CD4-positive, alpha-beta T cell treated with Interleukin-12 subunit alpha and Interleukin-12 subunit beta, for 1 hour (primary cell): ENCODE measurements around the gene ZNF160.
"Not testable (repeated sequence)": the region's sequence is repeated elsewhere in the genome, so short reads cannot be mapped to it uniquely, and the experiment has no call there.

ENCODE experiments used
- DNase-seq: peaks from one replicate; pipeline ENCODE4 v3.0.0-alpha.2; 2020

The ZNF160 gene

DNA sequence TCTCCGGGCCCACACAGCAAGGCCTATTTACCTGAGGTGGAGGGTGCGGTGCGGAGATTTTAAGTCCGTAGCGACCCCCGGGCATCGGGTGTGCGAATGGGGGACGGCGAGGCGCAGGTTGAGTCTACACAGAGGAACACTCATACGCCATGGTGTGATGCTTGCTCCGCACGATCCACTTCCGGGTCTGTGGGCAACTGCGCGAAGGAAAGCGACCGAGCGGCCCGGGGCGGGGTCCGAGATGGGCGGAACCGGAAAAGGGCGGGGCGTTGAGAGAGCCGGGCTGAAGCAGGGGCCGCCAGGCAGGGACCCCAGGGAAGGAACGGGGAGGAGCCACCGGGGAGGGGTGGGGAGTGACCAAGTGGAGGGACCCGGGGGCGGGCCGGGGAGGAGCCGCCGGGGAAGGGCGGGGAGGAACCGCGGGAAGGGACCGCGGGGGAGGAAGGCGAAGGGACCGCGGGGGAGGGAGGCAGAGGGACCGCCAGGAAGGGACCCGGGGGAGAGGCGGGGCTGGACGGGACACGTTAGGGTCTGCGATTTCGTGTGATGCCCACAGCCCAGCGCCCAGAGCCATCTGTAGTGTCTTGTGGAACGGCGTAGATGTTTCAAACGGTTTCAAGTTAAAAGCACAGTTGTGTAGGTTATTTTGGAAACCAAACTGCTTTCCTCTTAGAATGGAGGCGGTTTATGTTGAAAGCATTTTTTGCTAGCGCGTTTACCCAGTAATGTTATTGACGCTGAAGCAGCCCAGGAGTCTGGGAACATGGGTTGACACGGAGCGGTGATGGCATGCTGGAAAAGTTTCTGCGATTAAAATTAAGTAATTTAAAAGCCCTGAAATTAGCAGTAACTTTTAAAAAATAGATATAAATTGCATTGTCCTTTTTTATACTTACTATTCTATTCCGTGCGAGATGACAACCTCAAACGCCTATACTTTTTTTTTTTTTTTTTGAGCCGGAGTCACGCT is at the start of gene ZNF160:
Gene ZNF160, minus strand, starts transcription at position 189 of the 970 bp plus-strand sequence. CDS start 17,146 bp downstream, outside the sequence.
- peak; percentile 99 for DNase-seq

- no peak for DNase-seq
Observed at GRCh38 chr19:53147645-53148044, 44.4 kb upstream of the ZNF160 start.

DNA sequence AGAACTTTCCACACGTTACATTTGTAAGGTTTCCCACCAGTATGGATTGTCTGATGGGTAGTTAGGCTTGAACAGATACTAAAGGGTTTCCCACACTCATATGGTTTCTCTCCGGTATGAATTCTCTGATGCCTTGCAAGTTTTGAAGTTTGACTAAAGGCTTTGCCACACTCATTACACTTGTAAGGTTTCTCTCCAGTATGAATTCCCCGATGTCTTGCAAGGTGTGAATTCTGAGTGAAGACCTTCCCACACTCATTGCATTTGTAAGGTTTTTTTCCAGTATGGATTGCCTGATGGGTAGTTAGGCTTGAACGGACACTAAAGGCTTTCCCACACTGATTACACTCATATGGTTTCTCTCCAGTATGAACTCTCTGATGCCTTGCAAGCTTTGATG is 37.1 kb upstream of the ZNF160 start:
- DNase-seq, result no peak

DNA sequence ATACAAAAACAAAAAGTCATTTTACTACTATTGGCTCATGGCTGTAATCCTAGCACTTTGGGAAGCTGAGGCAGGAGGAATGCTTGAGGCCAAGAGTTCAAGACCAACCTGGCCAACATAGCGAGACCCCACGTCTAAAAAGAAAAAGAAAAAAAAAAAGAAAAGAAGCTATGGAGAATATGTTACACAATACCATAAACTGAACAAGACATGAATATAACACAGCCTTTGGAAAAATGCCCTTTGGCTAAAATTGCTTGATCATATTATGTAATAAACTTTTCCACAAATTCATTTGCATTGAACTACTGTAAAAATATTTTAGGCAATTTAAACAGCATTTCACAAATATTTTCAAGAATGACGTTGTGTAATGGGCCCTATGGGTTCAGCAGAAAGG is 33.2 kb upstream of the ZNF160 start:
- DNase-seq, result no peak

DNA sequence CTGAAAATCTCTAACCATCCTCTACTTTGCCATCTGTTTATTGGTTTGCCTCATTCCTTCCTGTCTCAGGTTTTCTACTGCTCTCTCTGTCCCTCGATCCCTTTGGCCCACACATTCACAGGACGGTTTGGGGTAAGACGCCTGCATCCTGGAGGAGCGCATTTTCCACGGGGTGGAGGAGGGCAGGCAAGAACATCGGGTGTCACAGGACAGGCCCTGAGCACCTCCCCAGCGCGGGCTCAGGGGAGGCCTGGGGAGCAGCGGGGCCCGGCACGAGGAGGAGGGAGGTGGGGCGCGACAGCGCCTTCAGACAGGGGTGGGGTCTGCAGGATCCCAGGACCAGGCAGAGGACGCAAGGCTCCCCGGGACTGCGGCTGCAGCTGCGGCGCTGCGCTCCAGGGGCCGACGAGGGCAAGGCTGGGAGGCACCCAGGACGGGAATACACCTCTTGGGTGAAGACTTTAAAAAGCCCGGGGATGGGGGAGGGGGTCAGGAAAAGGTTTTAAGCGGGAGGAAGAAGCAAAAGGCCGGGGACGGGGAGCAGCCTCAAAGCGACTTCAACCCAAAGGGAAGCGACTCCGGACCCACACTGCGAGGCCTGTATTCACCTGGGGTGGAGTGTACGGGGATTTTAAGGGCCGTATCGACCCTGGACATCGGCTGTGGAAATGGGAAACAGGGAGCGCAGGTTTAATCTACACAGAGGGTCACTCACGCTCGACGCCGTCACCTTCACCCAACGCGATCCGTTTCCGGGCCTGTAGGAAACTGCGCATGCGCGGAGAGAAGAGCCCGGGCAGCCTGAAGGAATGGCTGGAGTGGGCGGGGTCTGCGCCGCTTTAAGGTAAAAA is 29.1 kb upstream of the ZNF160 start, which contains the start of gene ZNF415:
Gene ZNF415, minus strand, starts transcription at position 770 of the 851 bp plus-strand sequence. CDS start 10,234 bp downstream, outside the sequence.
- DNase-seq, result peak; percentile 65

DNA sequence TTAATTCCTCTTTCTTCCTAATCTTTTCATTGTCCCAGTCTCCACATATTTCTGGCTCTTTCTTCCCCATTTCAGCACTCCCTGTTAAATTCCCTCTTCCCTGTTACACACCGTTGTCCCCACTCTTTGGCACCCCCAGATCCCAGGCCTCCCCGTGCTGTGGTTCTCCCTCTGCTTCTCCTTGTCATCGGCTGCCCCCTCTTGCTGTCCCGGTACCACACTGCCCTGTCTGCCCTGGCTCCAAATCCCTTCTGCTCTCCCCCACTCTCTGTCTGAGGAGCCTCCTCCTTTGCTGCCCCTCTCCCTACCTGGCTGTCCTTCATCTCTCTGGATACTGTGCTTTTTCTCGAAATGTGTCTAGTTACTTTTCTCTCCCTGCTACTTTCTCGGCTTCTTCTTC is 28.5 kb upstream of the ZNF160 start:
- DNase-seq, result no peak

GRCh38 chr19:53131085-53131590 is 27.9 kb upstream of the ZNF160 start:
- DNase-seq, result no peak

DNA sequence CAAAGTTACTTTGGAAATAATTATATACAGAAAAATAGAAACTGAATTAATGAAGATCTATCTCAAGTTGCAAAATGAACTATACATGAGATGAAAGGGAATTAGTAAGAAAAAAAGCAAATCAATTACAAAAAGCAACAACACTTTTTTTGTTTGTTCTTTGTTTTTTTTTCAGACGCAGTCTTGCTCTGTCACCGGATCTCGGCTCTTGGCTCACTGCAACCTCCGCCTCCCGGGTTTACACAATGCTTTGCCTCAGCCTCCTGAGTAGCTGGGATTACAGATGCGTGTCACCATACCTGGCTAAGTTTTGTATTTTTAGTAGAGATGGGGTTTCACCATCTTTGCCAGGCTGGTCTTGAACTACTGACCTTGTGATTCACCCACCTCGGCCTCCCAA is 27.3 kb upstream of the ZNF160 start:
- DNase-seq, result no peak

- not testable (repeated sequence) for DNase-seq
Observed at GRCh38 chr19:53126733-53127526, 23.7 kb upstream of the ZNF160 start.

DNA sequence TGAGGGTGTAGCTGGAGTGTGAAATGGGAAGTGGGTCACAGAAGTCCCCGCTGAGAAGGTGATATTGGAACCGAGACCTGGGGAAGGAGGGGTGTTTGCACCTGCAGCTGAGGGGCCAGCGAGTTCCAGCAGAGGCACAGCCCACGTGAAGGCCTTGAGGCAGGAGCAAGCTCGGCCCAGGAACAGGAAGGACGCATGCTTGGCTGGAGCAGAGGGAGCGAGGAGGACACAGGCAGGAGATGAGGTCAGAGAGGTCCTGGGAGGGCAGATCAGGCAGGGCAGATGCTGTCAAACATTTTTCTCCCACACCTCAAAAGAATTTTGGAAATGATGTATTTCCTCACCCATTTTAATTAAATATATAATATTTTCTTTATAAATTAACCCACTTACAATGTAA is 20.2 kb upstream of the ZNF160 start:
- DNase-seq, result no peak

DNA sequence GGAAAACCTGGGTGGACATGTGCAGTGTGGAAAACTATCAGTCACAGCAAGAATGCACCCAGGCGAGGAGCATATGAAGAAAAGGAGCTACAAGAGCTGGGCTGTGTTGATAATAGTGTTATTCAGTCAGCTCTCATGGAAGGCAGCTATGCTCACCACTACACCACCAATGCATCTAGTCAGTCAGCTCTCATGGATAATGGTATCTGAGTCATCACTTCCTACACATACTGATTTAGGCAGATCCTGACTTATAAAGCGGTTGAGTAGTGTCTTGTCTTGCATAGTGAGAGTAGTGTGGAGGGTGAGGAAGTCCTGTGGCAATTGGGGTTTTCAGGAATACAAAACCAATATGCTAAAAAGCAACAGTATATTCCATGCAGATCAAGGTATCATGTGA is 9.1 kb upstream of the ZNF160 start:
- DNase-seq, result no peak

- DNase-seq, result no peak
Observed at GRCh38 chr19:53109527-53109926, 6.3 kb upstream of the ZNF160 start.

- DNase-seq, result peak; percentile 42
Observed at GRCh38 chr19:53102756-53103233, 427 bp downstream of the ZNF160 start.

DNA sequence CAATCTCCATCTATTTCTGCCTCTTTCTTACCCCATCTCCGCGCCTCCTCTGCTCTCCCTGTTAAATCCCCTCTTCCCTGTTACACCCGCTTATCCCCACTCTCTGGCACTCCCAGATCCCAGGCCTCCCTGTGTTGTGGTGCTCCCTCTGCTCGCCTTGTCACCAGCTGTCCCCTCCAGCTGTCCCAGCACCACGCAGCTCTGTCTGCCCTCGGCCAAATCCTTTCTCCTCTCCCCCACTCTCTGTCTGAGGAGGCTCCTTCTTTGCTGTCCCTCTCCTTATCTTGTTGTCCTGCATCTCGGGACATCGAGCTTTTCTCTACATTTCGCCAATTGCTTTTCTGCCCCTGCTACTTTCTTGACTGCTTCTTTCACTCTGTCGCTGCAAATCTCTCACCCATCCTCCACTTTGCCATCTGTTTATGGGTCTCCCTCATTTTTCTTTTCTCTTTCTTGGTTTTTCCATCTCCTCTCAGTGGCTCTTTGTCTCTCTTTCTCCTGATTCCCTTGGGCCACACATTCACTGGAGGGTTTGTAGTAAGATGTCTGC is 941 bp downstream of the ZNF160 start:
- DNase-seq, result no peak

DNA sequence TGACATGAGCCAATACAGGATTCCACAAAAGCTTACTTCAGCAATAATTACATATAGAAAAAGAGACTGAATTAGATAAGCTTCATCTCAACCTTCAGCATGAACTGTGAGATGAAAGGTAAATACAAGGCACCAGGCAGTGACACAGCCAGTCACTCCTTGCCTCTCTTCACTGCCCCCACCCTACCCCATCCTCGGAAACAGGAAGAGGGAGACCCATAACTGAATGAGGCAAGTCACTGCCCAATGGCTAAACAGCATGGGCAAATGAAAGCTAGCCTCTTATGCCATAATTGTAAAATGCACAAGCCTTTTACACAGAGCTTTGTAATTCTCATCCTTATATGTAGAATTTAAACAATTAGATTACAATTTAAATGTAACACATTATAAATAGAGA is 1.7 kb downstream of the ZNF160 start:
- DNase-seq, result peak; percentile 13

DNA sequence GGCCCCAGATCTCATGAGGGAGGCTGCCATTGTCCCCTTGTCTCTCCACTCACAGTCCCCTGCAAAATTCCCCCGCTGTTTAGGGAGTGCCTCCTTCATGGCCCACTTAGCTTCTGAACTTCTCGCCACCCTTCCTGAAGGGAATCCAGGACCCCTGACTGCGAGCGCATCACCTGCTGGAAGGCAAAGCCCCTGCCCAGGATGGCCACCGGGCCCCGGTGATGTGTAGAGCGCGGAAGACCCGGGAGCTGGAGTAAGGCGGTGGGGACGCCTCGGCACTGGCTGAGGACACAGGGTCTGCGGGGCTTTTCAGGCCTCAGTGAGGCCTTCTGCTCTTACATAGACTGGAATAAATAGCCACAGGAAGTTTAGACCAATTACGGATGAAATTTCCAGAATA is 4.7 kb downstream of the ZNF160 start:
- DNase-seq, result not testable (repeated sequence)

DNA sequence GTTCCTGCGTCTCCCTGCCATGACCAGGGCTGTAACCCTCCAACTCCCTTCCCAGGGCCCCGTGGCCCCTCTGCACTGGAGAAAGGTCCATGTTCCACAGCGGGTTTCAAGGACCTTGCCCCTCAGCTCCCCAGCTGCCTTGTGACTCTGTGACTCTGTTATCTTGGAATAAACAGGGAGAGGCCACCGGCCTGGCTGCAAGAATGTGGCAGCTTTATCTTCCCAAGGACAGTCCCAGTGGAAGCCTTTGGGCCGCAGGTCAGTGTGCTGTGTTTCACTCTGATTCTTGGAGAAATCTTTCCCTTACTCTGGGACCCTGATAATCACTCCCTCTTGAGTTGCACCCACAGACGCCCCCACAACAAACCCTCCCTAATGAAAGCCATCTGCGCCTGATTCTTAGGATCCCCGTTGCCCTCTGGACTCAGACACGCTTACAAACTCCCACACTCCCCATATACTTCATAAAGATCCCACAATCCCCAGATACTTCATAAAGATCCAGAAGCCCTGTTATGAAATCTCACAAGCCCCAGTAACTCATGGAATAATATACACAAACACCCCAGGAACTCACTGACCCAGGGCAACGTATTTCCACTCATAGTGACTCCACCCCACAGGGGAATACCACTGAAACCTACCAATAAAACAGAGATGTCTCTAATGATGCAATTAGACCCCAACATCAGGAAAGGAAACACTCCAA is 6.1 kb downstream of the ZNF160 start:
- not testable (repeated sequence) for DNase-seq

- DNase-seq, result not testable (repeated sequence)
Observed at GRCh38 chr19:53096579-53096978, 6.6 kb downstream of the ZNF160 start.

DNA sequence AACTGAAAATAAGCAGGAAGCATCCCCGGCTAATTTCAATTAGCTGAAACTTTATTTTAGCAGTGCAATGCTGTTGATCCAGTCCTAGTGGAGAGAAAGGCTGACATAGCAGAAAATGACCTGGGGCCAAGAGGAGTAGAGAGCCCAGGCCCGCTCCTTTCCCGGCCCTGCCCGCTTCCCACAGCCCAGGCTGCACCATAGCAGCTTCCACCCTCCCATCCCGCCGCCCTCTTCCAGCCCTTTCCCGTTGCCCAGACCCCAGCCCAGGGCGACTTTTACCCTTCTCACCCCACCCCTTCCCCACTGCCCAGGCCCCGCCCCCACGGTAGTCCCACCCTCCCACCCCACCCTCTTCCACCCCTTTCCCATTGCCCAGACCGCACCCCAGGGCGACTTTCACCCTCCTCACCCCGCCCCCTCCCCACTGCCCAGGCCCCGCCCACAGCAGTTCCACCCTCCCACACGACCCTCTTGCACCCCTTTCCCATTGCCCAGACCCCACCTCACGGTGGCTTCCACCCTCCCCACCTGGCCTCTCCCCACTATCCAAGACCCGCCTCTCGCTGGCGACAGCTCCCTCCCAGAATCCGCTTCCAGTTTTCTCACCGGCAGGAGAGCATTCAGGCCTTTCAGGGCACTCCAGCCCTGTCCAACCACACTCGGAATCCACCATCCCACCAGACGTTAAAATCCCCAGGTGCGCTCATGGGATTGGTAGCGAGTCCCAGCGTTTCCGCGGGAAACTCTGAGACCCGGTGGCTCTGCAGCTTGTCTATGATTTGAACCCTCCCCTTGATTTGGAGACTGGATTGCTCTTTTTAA is 8.3 kb downstream of the ZNF160 start:
- no peak for DNase-seq

DNA sequence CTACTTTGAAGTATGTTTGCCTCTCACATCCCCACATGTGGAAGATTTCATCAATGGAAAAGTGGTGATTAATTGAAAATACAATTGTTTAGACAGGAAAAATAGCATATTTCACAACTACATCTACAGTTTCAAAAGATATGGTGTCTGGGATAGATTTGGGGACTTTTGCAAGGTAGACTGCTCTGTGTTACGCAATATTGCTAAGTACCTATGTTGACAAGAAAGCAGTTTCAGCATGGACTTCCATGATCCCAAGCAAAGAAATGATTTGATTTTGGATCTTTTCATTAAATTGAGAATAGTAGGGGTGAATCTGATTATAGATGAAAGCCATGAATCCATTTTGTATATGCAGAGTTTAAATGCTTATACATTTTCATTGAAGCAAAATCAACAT is 10.5 kb downstream of the ZNF160 start:
- DNase-seq, result no peak
